Osteocyte (in vitro differentiated cells): Measurements from ENCODE around the gene GRIA1. TPM values are rescaled to one million over a fixed set of nuclear protein-coding genes. Genes with fewer than 3 reads are reported as not detected.
"Not testable (repeated sequence)": the region's sequence is repeated elsewhere in the genome, so short reads cannot be mapped to it uniquely, and the experiment has no call there.

Experiments
- DNase-seq: peaks from one replicate; pipeline ENCODE4 v3.0.0; 2021; ENCODE audit warnings: mixed read lengths; ENCODE audit not compliant: unreplicated experiment; ENCODE audit errors: extremely low spot score
- H3K27ac Mint-ChIP-seq: one replicate; pipeline ENCODE4 v1.8.0; 2021; ENCODE audit warnings: mild to moderate bottlenecking, mixed read lengths; ENCODE audit not compliant: unreplicated experiment
- H3K27me3 Mint-ChIP-seq: one replicate; pipeline ENCODE4 v1.8.0; 2021; ENCODE audit warnings: mixed read lengths; ENCODE audit not compliant: unreplicated experiment
- H3K36me3 Mint-ChIP-seq: one replicate; pipeline ENCODE4 v1.8.0; 2021; ENCODE audit warnings: mixed read lengths; ENCODE audit not compliant: unreplicated experiment
- H3K4me1 Mint-ChIP-seq: one replicate; pipeline ENCODE4 v1.8.0; 2021; ENCODE audit warnings: mixed read lengths; ENCODE audit not compliant: unreplicated experiment
- H3K4me3 Mint-ChIP-seq: one replicate; pipeline ENCODE4 v1.8.0; 2021; ENCODE audit warnings: mild to moderate bottlenecking, moderate library complexity, mixed read lengths; ENCODE audit not compliant: unreplicated experiment
- H3K9me3 Mint-ChIP-seq: one replicate; pipeline ENCODE4 v1.8.0; 2021; ENCODE audit warnings: mixed read lengths; ENCODE audit not compliant: unreplicated experiment
- CTCF ChIP-seq: fragments of 200-600 bp; sonication (generic); IDR thresholded peaks from 2 replicates; pipeline ENCODE4 v1.5.0; 2021; ENCODE audit warnings: antibody characterized with exemption, mild to moderate bottlenecking, moderate library complexity
- total RNA-seq: library from RNA; stranded (reverse); gene quantifications from 2 replicates; pipeline ENCODE4 v1.2.1, GENCODE V29; 2021

Gene GRIA1
- total RNA-seq, 1 donor from 2014 or later, result 48.8 TPM

- H3K4me1 Mint-ChIP-seq, result peaks cover 2% of the 10 kb centered on the region
- no peaks in the 10 kb centered on the region for H3K27me3 Mint-ChIP-seq
- DNase-seq, result no peak
- no peak for TF ChIP-seq CTCF
- H3K4me3 Mint-ChIP-seq, result no peak overlapping the region
- H3K36me3 Mint-ChIP-seq, result peaks cover 9% of the 10 kb centered on the region
- H3K9me3 Mint-ChIP-seq, result peaks cover 10% of the 10 kb centered on the region
- no peak overlapping the region for H3K27ac Mint-ChIP-seq
Observed at GRCh38 chr5:153717287-153717686, 226.8 kb downstream of the GRIA1 start.

GRCh38 chr5:153718713-153719112 is 228.2 kb downstream of the GRIA1 start:
- H3K4me3 Mint-ChIP-seq, result no peak overlapping the region
- peaks cover 14% of the 10 kb centered on the region for H3K36me3 Mint-ChIP-seq
- no peak overlapping the region for H3K27ac Mint-ChIP-seq
- no peaks in the 10 kb centered on the region for H3K27me3 Mint-ChIP-seq
- peaks cover 2% of the 10 kb centered on the region for H3K4me1 Mint-ChIP-seq
- DNase-seq, result no peak
- TF ChIP-seq CTCF, result no peak
- peaks cover 20% of the 10 kb centered on the region for H3K9me3 Mint-ChIP-seq

GRCh38 chr5:153719324-153719723 is 228.9 kb downstream of the GRIA1 start:
- Mint-ChIP-seq H3K4me1 (peaks cover 2% of the 10 kb centered on the region), H3K27ac (no peak overlapping the region), H3K36me3 (peaks cover 14% of the 10 kb centered on the region), H3K4me3 (no peak overlapping the region), H3K9me3 (peaks cover 20% of the 10 kb centered on the region), H3K27me3 (no peaks in the 10 kb centered on the region)
- no peak for TF ChIP-seq CTCF
- no peak for DNase-seq

GRCh38 chr5:153723022-153723610 is 232.6 kb downstream of the GRIA1 start:
- not testable (repeated sequence) for DNase-seq, H3K27ac Mint-ChIP-seq, H3K4me1 Mint-ChIP-seq, H3K4me3 Mint-ChIP-seq, H3K27me3 Mint-ChIP-seq
- Mint-ChIP-seq H3K9me3 (peaks cover 20% of the 10 kb centered on the region), H3K36me3 (peaks cover 12% of the 10 kb centered on the region)

- TF ChIP-seq CTCF, result no peak
- no peak for DNase-seq
- H3K27ac Mint-ChIP-seq, result no peak overlapping the region
- H3K4me1 Mint-ChIP-seq, result peaks cover 5% of the 10 kb centered on the region
- peaks cover 3% of the 10 kb centered on the region for H3K9me3 Mint-ChIP-seq
- no peak overlapping the region for H3K4me3 Mint-ChIP-seq
- peaks cover 4% of the 10 kb centered on the region for H3K36me3 Mint-ChIP-seq
- H3K27me3 Mint-ChIP-seq, result no peaks in the 10 kb centered on the region
Observed at GRCh38 chr5:153742060-153742459, 251.6 kb downstream of the GRIA1 start.

- H3K9me3 Mint-ChIP-seq, result peaks cover 3% of the 10 kb centered on the region
- no peak overlapping the region for H3K27ac Mint-ChIP-seq
- peaks cover 4% of the 10 kb centered on the region for H3K36me3 Mint-ChIP-seq
- peaks cover 7% of the 10 kb centered on the region for H3K4me1 Mint-ChIP-seq
- no peak overlapping the region for H3K4me3 Mint-ChIP-seq
- no peaks in the 10 kb centered on the region for H3K27me3 Mint-ChIP-seq
- no peak for TF ChIP-seq CTCF
- DNase-seq, result no peak
Observed at GRCh38 chr5:153744751-153745150, 254.3 kb downstream of the GRIA1 start.
